Caco-2 (cell line): ENCODE results near the gene NLRP1. TPM values are rescaled to one million over a fixed set of nuclear protein-coding genes. Genes with fewer than 3 reads are reported as not detected.

Experiments
- BruUV-seq: library from RNA; stranded (reverse); fragments of 400-500 nt; replicated peaks from 2 replicates; lab custom pipeline; 2021; lab: Mats Ljungman, UMichigan
- CTCF ChIA-PET: fragments of 300-600 bp; sonication (Branson Sonifier 250); formaldehyde crosslinking; loops from one replicate; lab custom pipeline; 2022; ENCODE audit warnings: antibody characterized with exemption; lab: Charles Lee
- POLR2A ChIA-PET: fragments of 300-600 bp; sonication (Branson Sonifier 250); formaldehyde crosslinking; loops from one replicate; lab custom pipeline; 2022; ENCODE audit warnings: antibody characterized with exemption; lab: Charles Lee
- DNase-seq, 2 experiments: peaks; one replicate each; pipeline versions ENCODE4 v3.0.0 to v3.0.0-alpha.2; 2020 to 2022
- H3K27me3 ChIP-seq: replicated peaks from 2 replicates; pipeline ENCODE4 v1.6.0; 2011; ENCODE audit warnings: low read length; ENCODE audit not compliant: control insufficient read depth, insufficient read depth
- H3K36me3 ChIP-seq: 2 replicates; pipeline ENCODE4 v1.5.1; 2011; ENCODE audit warnings: low read length; ENCODE audit not compliant: control insufficient read depth, insufficient read depth
- H3K4me1 ChIP-seq: fragments of 250-450 bp; sonication (Bioruptor Pico); 2 replicates; pipeline ENCODE4 v1.5.1; 2020; ENCODE audit warnings: mild to moderate bottlenecking
- H3K4me3 ChIP-seq: 2 replicates; pipeline ENCODE4 v1.5.1; 2011; ENCODE audit warnings: low read depth, mild to moderate bottlenecking, control low read depth, low read length
- H3K9me3 ChIP-seq: fragments of 250-450 bp; sonication (Bioruptor Pico); 2 replicates; pipeline ENCODE4 v1.5.1; 2020; ENCODE audit warnings: mild to moderate bottlenecking, moderate library complexity
- H3K27ac Mint-ChIP-seq: one replicate; pipeline ENCODE4 v1.8.0; 2022; ENCODE audit warnings: mixed read lengths; ENCODE audit not compliant: unreplicated experiment
- H3K27me3 Mint-ChIP-seq: one replicate; pipeline ENCODE4 v1.8.0; 2022; ENCODE audit warnings: mixed read lengths; ENCODE audit not compliant: insufficient read depth, unreplicated experiment
- H3K36me3 Mint-ChIP-seq: one replicate; pipeline ENCODE4 v1.8.0; 2022; ENCODE audit warnings: mild to moderate bottlenecking, mixed read lengths; ENCODE audit not compliant: insufficient read depth, unreplicated experiment
- H3K4me1 Mint-ChIP-seq: one replicate; pipeline ENCODE4 v1.8.0; 2022; ENCODE audit warnings: low read depth, mixed read lengths; ENCODE audit not compliant: unreplicated experiment
- H3K4me3 Mint-ChIP-seq: one replicate; pipeline ENCODE4 v1.8.0; 2022; ENCODE audit warnings: mild to moderate bottlenecking, moderate library complexity, mixed read lengths; ENCODE audit not compliant: unreplicated experiment
- H3K9me3 Mint-ChIP-seq: one replicate; pipeline ENCODE4 v1.8.0; 2022; ENCODE audit warnings: mixed read lengths; ENCODE audit not compliant: unreplicated experiment
- CTCF ChIP-seq, 2 experiments: fragments of 200-600 bp in 1 of 2; IDR thresholded peaks; 1 replicate in 1 of 2; 2 replicates in 1 of 2; pipeline versions ENCODE4 v1.5.1 to v1.8.0; 2011 to 2022; ENCODE audit warnings: antibody characterized with exemption in 1 of 2, control low read depth in 1 of 2, inconsistent platforms in 1 of 2, low read depth in 1 of 2, low read length in 1 of 2, mild to moderate bottlenecking in 1 of 2, moderate library complexity in 1 of 2; ENCODE audit not compliant: insufficient read depth in 1 of 2, severe bottlenecking in 1 of 2, unreplicated experiment in 1 of 2
- intact Hi-C: fragments of 100-400 bp; cut with micrococcal nuclease; formaldehyde crosslinking; loops from one replicate; pipeline ENCODE4 v1.10.0; 2022; ENCODE audit not compliant: unreplicated experiment
- total RNA-seq: library from RNA; stranded (reverse); gene quantifications from 2 replicates; pipeline ENCODE4 v1.2.3, GENCODE V29; 2022

Gene NLRP1
- total RNA-seq, 1 experiment from 2014 or later: 0.09 TPM

- H3K9me3 ChIP-seq: no peaks in the 10 kb centered on the region
- TF ChIP-seq CTCF (IDR thresholded peaks at IDR 0.05; ENCODE audit: insufficient read depth in 1 of 2, low read depth in 1 of 2, low read length in 1 of 2, severe bottlenecking in 1 of 2, unreplicated experiment in 1 of 2): no peak
- H3K36me3 ChIP-seq: no peaks in the 10 kb centered on the region
- no peaks in the 10 kb centered on the region for H3K27me3 ChIP-seq
- no peaks in the 10 kb centered on the region for H3K9me3 Mint-ChIP-seq
- ChIA-PET CTCF (no interaction called here), POLR2A (no interaction called here)
- no TSS peak for BruUV-seq
- intact Hi-C loops: loop anchor here (5.0 kb wide), 1 partner anchor 834 kb away; no protein-coding TSS in a partner anchor
- no peaks in the 10 kb centered on the region for H3K36me3 Mint-ChIP-seq
- DNase-seq: no peak
- H3K4me1 ChIP-seq: no peaks in the 10 kb centered on the region
- H3K27ac Mint-ChIP-seq: no peak overlapping the region
- H3K4me1 Mint-ChIP-seq: no peaks in the 10 kb centered on the region
- no peak overlapping the region for H3K4me3 ChIP-seq
- peaks cover 3% of the 10 kb centered on the region for H3K27me3 Mint-ChIP-seq
- no peak overlapping the region for H3K4me3 Mint-ChIP-seq
Measured at GRCh38 chr17:5588584-5588983, 4.3 kb upstream of the NLRP1 start.

DNA sequence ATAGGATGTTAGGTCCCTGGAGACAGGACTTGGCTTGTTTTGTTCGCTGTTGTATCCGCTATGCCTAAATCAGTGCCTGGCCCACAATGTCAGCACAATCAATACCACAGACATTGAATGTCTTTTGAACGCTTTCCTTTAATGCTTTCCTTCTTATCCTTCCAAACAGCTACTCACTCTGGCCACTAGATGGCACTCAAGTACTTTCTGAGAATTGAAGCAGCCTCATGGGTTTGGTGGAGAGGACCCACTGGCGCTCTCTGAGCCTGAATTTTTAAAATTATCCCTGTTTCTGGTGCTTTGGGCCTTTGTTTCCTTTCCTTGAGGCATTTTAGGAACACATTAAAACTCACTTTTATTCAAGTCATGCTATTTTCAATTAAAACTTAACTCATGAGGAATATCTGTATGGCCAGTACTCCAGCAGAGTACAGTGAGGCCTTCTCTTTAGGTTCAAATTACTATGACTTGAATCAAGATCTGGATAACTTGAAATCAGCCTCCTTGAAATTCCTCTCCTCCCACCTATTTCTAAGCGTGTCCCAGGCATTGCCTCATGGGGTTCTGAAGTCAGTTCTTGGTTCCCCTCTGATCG lies 3.2 kb upstream of the NLRP1 start:
- CTCF ChIA-PET: no interaction called here
- Histone ChIP-seq H3K27me3 (no peaks in the 10 kb centered on the region), H3K4me3 (no peak overlapping the region), H3K4me1 (no peaks in the 10 kb centered on the region), H3K9me3 (no peaks in the 10 kb centered on the region), H3K36me3 (no peaks in the 10 kb centered on the region)
- H3K27me3 Mint-ChIP-seq: peaks cover 3% of the 10 kb centered on the region
- no peaks in the 10 kb centered on the region for H3K9me3 Mint-ChIP-seq
- no peak overlapping the region for H3K4me3 Mint-ChIP-seq
- POLR2A ChIA-PET: no interaction called here
- peak in 1 of 2 experiments; percentile 37 for DNase-seq
- intact Hi-C loops: loop anchor here (2.0 to 5.0 kb wide), 2 partner anchors 691 to 835 kb away; no protein-coding TSS in a partner anchor
- peak; percentile 58 to 66 for TF ChIP-seq CTCF (IDR thresholded peaks at IDR 0.05; ENCODE audit: insufficient read depth in 1 of 2, low read depth in 1 of 2, low read length in 1 of 2, severe bottlenecking in 1 of 2, unreplicated experiment in 1 of 2)
- BruUV-seq: no TSS peak
- H3K36me3 Mint-ChIP-seq: no peaks in the 10 kb centered on the region
- H3K27ac Mint-ChIP-seq: no peak overlapping the region
- H3K4me1 Mint-ChIP-seq: no peaks in the 10 kb centered on the region

GRCh38 chr17:5585836-5586521 lies 1.7 kb upstream of the NLRP1 start:
- ChIA-PET POLR2A (no interaction called here), CTCF (no interaction called here)
- Histone ChIP-seq H3K4me1 (no peaks in the 10 kb centered on the region), H3K36me3 (no peaks in the 10 kb centered on the region), H3K4me3 (no peak overlapping the region), H3K27me3 (no peaks in the 10 kb centered on the region), H3K9me3 (no peaks in the 10 kb centered on the region)
- H3K36me3 Mint-ChIP-seq: no peaks in the 10 kb centered on the region
- H3K4me1 Mint-ChIP-seq: no peaks in the 10 kb centered on the region
- peaks cover 3% of the 10 kb centered on the region for H3K27me3 Mint-ChIP-seq
- no peak overlapping the region for H3K27ac Mint-ChIP-seq
- TF ChIP-seq CTCF (IDR thresholded peaks at IDR 0.05; ENCODE audit: insufficient read depth in 1 of 2, low read depth in 1 of 2, low read length in 1 of 2, severe bottlenecking in 1 of 2, unreplicated experiment in 1 of 2): no peak
- BruUV-seq: no TSS peak
- no peak overlapping the region for H3K4me3 Mint-ChIP-seq
- no peak for DNase-seq
- no peaks in the 10 kb centered on the region for H3K9me3 Mint-ChIP-seq
- intact Hi-C loops: loop anchor here (2.0 to 5.0 kb wide), 2 partner anchors 693 to 836 kb away; no protein-coding TSS in a partner anchor
